K562 (cell line): Measurements from ENCODE around the gene MDK. TPM values are rescaled to one million over a fixed set of nuclear protein-coding genes. Genes with fewer than 3 reads are reported as not detected.

Source experiments
- BACH1 ChIP-seq: fragments of 200-800 bp; sonication (Bioruptor generic); IDR thresholded peaks from 2 replicates; pipeline ENCODE4 v1.6.1; 2016; ENCODE audit warnings: missing genetic modification characterization, missing compliant biosample characterization
- CCAR2 ChIP-seq: fragments of 200-400 bp; formaldehyde crosslinking; IDR thresholded peaks from 2 replicates; pipeline ENCODE4 v1.6.1; 2017; ENCODE audit warnings: mild to moderate bottlenecking, low read depth, low read length
- CHD2 ChIP-seq: IDR thresholded peaks from 2 replicates; pipeline ENCODE4 v1.6.1; 2011; ENCODE audit warnings: low read depth, low read length
- GABPB2 ChIP-seq: fragments of 250-450 bp; sonication (Bioruptor Pico); conservative IDR thresholded peaks from 2 replicates; pipeline ENCODE4 v1.5.1; 2021; ENCODE audit warnings: mild to moderate bottlenecking
- IFI16 ChIP-seq: fragments of 250-450 bp; sonication (Bioruptor Pico); IDR thresholded peaks from 2 replicates; pipeline ENCODE4 v2.1.2; 2022; ENCODE audit warnings: mild to moderate bottlenecking, inconsistent platforms
- RBFOX2 ChIP-seq: fragments of 200-400 bp; formaldehyde crosslinking; IDR thresholded peaks from 2 replicates; pipeline ENCODE4 v1.6.1; 2017; ENCODE audit warnings: low read depth, mild to moderate bottlenecking, low read length, moderate library complexity
- SMARCA4 ChIP-seq: fragments of 450-650 bp; IDR thresholded peaks from 2 replicates; pipeline ENCODE4 v1.6.1; 2016
- STAT5A ChIP-seq: IDR thresholded peaks from 2 replicates; pipeline ENCODE4 v1.6.1; 2012; ENCODE audit warnings: low read length, inconsistent platforms, borderline replicate concordance
- TEAD4 ChIP-seq, 2 experiments: sonication (generic) in 1 of 2; formaldehyde crosslinking in 1 of 2; IDR thresholded peaks; 2 replicates each; pipeline versions ENCODE4 v1.6.1 to v1.8.0; 2012 to 2022; ENCODE audit warnings: borderline replicate concordance in 1 of 2, inconsistent platforms in 1 of 2, low read length in 1 of 2, mild to moderate bottlenecking in 1 of 2, missing genetic modification reagents in 1 of 2
- polyA plus RNA-seq, 8 experiments: library from polyadenylated mRNA; depleted of rRNA in 4 of 8; stranded (reverse) in 5 of 8; unstranded in 3 of 8; fragments of >200 nt; fragmentation: Nextera tagmentation in 2 of 8; fragmentation: Illumina TruSeq in 1 of 8; extraction: Ambion mirVana in 2 of 8; extraction: Trizol in 1 of 8; gene quantifications; 2 replicates each; pipeline versions ENCODE4 v1.2.1 to v1.2.3, GENCODE V29; 2011 to 2014; ENCODE audit warnings: inconsistent platforms in 1 of 8, missing spikeins in 1 of 8
- total RNA-seq, 7 experiments: library from RNA; depleted of rRNA in 6 of 7; stranded (reverse); fragments of >200 nt in 6 of 7; fragmentation: Illumina TruSeq in 2 of 7; extraction: Trizol in 2 of 7; gene quantifications; 2 replicates each; pipeline versions ENCODE4 v1.2.1 to v1.2.3, GENCODE V29; 2011 to 2021; ENCODE audit warnings: low replicate concordance in 1 of 7
- TF ChIP-seq, protein P1 (sequence below): conservative IDR thresholded peaks from 2 replicates; pipeline ENCODE4 v1.6.1; 2011; ENCODE audit warnings: low read depth, mild to moderate bottlenecking, low read length; ENCODE audit not compliant: control insufficient read depth
- TF ChIP-seq, protein P2 (sequence below), 2 experiments: fragments of 450-650 bp; IDR thresholded peaks; 2 replicates each; pipeline ENCODE4 v1.6.1; 2016; ENCODE audit warnings: mild to moderate bottlenecking in 2 of 2, borderline replicate concordance in 1 of 2, low read depth in 1 of 2, moderate library complexity in 1 of 2
- TF ChIP-seq, protein P3 (sequence below), 2 experiments: IDR thresholded peaks in 1 of 2; conservative IDR thresholded peaks in 1 of 2; 2 replicates each; pipeline ENCODE4 v1.6.1; 2016; ENCODE audit warnings: low read depth in 2 of 2, mild to moderate bottlenecking in 1 of 2, missing compliant biosample characterization in 1 of 2, missing genetic modification characterization in 1 of 2, moderate library complexity in 1 of 2
- TF ChIP-seq, protein P4 (sequence below): fragments of 450-650 bp; formaldehyde crosslinking; IDR thresholded peaks from 2 replicates; pipeline ENCODE4 v1.4.0; 2022; ENCODE audit warnings: mild to moderate bottlenecking, moderate library complexity

The MDK gene
- total and polyA plus RNA-seq, 9 of the 15 experiments (the other 6 are each of a cell fraction or from before 2014, with no cell fraction given), result 20.7 to 700 (median 350) TPM

DNA sequence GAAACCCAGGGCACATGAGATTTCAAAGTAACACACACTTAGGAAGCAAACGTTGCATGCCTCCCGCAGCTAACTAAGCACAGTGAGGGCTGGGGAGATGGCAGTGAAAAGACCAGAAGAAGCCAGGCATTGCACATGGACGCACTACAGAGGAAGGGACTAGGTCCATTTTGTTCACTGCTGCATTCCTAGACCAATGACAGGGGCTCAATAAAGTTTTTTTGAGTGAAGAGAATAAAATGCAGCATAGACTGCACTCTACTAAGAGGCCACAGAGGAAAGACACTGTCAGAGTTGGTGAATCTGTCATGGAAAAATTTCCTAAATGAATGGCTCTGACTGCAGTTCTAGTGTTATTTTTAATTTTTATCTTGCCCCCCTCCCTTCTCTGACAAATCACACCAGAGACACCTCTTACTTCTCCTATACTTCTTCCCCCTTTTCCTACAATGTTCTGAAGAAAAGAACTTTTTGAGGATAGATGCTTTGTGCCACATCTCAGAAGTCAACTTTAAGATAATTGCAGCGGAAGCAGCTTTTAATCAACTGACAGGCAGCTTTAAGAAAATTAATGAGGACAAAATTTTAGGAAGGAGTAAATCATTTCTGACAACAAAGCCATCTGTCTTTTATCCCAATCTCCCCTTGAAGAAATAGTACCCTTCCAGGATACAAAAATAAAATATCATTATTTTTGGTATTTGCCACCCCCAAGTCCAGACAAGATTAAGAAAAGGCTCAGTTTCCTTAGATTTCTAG is 44.9 kb downstream of the MDK start (continued):
- no peak for TF ChIP-seq CHD2
- TF ChIP-seq, protein P1, sequence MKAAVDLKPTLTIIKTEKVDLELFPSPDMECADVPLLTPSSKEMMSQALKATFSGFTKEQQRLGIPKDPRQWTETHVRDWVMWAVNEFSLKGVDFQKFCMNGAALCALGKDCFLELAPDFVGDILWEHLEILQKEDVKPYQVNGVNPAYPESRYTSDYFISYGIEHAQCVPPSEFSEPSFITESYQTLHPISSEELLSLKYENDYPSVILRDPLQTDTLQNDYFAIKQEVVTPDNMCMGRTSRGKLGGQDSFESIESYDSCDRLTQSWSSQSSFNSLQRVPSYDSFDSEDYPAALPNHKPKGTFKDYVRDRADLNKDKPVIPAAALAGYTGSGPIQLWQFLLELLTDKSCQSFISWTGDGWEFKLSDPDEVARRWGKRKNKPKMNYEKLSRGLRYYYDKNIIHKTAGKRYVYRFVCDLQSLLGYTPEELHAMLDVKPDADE, result no peak
- no peak for TF ChIP-seq IFI16
- TF ChIP-seq GABPB2 (CRISPR knock-in tag), result no peak
- TF ChIP-seq CCAR2, result no peak
- TF ChIP-seq, protein P2, sequence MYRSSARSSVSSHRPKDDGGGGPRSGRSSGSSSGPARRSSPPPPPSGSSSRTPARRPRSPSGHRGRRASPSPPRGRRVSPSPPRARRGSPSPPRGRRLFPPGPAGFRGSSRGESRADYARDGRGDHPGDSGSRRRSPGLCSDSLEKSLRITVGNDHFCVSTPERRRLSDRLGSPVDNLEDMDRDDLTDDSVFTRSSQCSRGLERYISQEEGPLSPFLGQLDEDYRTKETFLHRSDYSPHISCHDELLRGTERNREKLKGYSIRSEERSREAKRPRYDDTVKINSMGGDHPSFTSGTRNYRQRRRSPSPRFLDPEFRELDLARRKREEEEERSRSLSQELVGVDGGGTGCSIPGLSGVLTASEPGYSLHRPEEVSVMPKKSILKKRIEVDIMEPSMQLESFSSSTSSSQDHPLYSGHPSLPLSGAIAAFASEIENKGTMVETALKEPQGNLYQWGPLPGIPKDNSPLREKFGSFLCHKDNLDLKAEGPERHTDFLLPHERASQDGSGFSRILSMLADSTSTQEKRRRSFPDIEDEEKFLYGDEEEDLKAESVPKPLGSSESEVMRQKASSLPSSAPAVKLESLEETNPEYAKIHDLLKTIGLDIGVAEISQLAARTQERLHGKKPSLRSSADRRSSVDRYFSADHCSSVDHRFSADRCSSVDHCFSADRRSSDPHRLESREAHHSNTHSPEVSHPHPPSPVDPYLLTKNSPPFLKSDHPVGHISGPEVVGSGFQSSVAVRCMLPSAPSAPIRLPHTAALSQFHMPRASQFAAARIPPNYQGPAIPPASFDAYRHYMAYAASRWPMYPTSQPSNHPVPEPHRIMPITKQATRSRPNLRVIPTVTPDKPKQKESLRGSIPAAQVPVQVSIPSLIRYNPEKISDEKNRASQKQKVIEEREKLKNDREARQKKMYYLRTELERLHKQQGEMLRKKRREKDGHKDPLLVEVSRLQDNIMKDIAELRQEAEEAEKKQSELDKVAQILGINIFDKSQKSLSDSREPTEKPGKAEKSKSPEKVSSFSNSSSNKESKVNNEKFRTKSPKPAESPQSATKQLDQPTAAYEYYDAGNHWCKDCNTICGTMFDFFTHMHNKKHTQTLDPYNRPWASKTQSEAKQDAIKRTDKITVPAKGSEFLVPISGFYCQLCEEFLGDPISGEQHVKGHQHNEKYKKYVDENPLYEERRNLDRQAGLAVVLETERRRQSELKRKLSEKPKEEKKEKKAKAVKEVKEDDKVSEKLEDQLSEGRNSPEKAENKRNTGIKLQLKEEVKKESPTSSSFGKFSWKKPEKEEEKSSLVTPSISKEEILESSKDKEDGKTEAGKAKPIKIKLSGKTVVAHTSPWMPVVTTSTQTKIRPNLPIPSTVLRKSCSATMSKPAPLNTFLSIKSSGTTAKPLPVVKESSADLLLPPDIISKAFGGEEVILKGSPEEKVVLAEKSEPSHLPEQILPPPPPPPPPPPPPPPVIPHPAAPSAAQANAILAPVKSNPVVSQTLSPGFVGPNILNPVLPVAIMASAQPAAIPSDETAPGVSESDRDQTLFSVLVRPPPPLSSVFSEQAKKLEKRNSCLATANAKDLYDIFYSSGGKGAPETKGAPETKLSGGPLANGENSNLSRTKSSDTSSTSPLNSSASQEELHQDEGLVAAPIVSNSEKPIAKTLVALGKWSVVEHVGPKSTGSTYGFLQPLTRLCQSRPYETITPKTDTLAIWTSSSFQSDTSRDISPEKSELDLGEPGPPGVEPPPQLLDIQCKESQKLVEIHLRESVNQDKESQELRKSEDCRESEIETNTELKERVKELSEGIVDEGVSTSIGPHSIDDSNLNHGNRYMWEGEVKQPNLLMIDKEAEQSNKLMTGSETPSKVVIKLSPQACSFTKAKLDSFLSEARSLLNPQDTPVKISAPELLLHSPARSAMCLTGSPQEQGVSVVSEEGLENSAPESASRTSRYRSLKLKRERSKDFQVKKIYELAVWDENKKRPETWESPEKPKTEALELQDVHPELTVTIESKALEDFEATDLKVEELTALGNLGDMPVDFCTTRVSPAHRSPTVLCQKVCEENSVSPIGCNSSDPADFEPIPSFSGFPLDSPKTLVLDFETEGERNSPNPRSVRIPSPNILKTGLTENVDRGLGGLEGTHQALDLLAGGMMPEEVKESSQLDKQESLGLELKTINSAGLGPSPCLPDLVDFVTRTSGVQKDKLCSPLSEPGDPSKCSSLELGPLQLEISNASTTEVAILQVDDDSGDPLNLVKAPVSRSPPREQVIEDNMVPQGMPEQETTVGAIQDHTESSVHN (IDR thresholded peaks at IDR 0.05; ENCODE audit: borderline replicate concordance in 1 of 2, low read depth in 1 of 2), result no peak
- TF ChIP-seq SMARCA4, result no peak
- TF ChIP-seq, protein P3, sequence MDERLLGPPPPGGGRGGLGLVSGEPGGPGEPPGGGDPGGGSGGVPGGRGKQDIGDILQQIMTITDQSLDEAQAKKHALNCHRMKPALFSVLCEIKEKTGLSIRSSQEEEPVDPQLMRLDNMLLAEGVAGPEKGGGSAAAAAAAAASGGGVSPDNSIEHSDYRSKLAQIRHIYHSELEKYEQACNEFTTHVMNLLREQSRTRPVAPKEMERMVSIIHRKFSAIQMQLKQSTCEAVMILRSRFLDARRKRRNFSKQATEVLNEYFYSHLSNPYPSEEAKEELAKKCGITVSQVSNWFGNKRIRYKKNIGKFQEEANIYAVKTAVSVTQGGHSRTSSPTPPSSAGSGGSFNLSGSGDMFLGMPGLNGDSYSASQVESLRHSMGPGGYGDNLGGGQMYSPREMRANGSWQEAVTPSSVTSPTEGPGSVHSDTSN (CRISPR knock-in tag; IDR thresholded peaks at IDR 0.05; ENCODE audit: low read depth), result peak; percentile 5; the same call in 1 of the 2 replicates
- TF ChIP-seq, protein P3 (tag; conservative IDR thresholded peaks at IDR 0.05; ENCODE audit: low read depth), result peak; percentile 96
- TF ChIP-seq STAT5A, result peak; percentile 43; the same call in 1 of the 2 replicates
- TF ChIP-seq, protein P4, sequence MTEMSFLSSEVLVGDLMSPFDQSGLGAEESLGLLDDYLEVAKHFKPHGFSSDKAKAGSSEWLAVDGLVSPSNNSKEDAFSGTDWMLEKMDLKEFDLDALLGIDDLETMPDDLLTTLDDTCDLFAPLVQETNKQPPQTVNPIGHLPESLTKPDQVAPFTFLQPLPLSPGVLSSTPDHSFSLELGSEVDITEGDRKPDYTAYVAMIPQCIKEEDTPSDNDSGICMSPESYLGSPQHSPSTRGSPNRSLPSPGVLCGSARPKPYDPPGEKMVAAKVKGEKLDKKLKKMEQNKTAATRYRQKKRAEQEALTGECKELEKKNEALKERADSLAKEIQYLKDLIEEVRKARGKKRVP, result no peak
- TF ChIP-seq BACH1 (tag), result no peak
- TF ChIP-seq RBFOX2, result no peak
- TF ChIP-seq TEAD4 (IDR thresholded peaks at IDR 0.05; ENCODE audit: low read length), result peak; percentile 50; the same call in 1 of the 2 replicates
- TF ChIP-seq TEAD4 (CRISPR knock-in tag; IDR thresholded peaks at IDR 0.05; ENCODE audit: borderline replicate concordance), result no peak
